Fibroblast of villous mesenchyme (primary cell): ENCODE results near the gene ACSL1. TPM values are rescaled to one million over a fixed set of nuclear protein-coding genes. Genes with fewer than 3 reads are reported as not detected.
A peak's percentile ranks its signal among the peaks of the same experiment; 100 is the strongest.
"Not testable (repeated sequence)": the region's sequence is repeated elsewhere in the genome, so short reads cannot be mapped to it uniquely, and the experiment has no call there.

Source experiments
- DNase-seq: peaks from one replicate; pipeline ENCODE4 v3.0.0-alpha.2; 2010; ENCODE audit warnings: low read depth
- H3K4me3 ChIP-seq: 2 replicates; pipeline ENCODE4 v1.5.1; 2011; ENCODE audit warnings: low read depth, mild to moderate bottlenecking, low read length
- total RNA-seq: library from RNA; depleted of rRNA; stranded (reverse); fragments of >200 nt; gene quantifications from 2 replicates; pipeline ENCODE4 v1.2.3, GENCODE V29; 2012
- TF ChIP-seq, protein P1 (sequence below): IDR thresholded peaks from 2 replicates; pipeline ENCODE4 v1.5.1; 2012; ENCODE audit warnings: low read depth, mild to moderate bottlenecking, low read length; ENCODE audit not compliant: insufficient read depth

ACSL1 gene
- total RNA-seq, 1 donor: 32.4 TPM

- no peak for DNase-seq
- H3K4me3 ChIP-seq: no peak overlapping the region
- TF ChIP-seq, protein P1, sequence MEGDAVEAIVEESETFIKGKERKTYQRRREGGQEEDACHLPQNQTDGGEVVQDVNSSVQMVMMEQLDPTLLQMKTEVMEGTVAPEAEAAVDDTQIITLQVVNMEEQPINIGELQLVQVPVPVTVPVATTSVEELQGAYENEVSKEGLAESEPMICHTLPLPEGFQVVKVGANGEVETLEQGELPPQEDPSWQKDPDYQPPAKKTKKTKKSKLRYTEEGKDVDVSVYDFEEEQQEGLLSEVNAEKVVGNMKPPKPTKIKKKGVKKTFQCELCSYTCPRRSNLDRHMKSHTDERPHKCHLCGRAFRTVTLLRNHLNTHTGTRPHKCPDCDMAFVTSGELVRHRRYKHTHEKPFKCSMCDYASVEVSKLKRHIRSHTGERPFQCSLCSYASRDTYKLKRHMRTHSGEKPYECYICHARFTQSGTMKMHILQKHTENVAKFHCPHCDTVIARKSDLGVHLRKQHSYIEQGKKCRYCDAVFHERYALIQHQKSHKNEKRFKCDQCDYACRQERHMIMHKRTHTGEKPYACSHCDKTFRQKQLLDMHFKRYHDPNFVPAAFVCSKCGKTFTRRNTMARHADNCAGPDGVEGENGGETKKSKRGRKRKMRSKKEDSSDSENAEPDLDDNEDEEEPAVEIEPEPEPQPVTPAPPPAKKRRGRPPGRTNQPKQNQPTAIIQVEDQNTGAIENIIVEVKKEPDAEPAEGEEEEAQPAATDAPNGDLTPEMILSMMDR: no peak
Measured at GRCh38 chr4:184744236-184744635, 81.5 kb downstream of the ACSL1 start.

- DNase-seq: no peak
- H3K4me3 ChIP-seq: no peak overlapping the region
- TF ChIP-seq, protein P1: no peak
Measured at GRCh38 chr4:184743650-184744049, 82.1 kb downstream of the ACSL1 start.

DNA sequence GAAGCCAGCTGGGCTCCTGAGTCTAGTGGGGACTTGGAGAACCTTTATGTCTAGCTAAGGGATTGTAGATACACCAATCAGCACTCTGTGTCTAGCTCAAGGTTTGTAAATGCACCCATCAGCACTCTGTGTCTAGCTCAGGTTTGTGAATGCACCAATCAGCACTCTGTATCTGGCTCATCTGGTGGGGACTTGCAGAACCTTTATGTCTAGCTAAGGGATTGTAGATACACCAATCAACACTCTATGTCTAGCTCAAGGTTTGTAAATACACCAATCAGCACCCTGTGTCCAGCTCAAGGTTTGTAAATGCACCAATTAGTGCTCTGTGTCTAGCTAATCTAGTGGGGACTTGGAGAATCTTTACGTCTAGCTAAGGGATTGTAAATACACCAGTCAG lies 84.1 kb downstream of the ACSL1 start:
- not testable (repeated sequence) for H3K4me3 ChIP-seq, DNase-seq

DNA sequence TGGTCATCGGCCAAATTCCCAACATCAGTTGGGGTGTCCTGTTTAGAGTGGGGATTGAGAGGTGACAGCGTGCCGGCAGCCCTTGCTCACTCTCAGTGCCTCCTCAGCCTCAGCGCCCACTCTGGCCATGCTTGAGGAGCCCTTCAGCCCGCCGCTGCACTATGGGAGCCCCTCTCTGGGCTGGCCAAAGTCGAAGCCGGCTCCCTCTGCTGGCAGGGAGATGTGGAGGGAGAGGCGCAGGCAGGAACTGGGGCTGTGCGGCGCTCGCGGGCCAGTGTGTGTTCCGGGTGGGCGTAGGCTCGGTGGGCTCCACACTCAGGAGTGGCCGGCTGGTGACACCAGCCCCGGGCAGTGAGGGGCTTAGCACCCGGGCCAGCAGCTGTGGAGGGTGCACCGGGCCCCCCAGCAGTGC lies 84.8 kb downstream of the ACSL1 start:
- no peak overlapping the region for H3K4me3 ChIP-seq
- DNase-seq: no peak
- TF ChIP-seq, protein P1: no peak

- not testable (repeated sequence) for DNase-seq, H3K4me3 ChIP-seq
Measured at GRCh38 chr4:184739575-184739974, 86.2 kb downstream of the ACSL1 start.

GRCh38 chr4:184734758-184735157 lies 91.0 kb downstream of the ACSL1 start:
- DNase-seq: no peak
- peak overlapping the region; percentile 94 for H3K4me3 ChIP-seq
- TF ChIP-seq, protein P1: no peak

DNA sequence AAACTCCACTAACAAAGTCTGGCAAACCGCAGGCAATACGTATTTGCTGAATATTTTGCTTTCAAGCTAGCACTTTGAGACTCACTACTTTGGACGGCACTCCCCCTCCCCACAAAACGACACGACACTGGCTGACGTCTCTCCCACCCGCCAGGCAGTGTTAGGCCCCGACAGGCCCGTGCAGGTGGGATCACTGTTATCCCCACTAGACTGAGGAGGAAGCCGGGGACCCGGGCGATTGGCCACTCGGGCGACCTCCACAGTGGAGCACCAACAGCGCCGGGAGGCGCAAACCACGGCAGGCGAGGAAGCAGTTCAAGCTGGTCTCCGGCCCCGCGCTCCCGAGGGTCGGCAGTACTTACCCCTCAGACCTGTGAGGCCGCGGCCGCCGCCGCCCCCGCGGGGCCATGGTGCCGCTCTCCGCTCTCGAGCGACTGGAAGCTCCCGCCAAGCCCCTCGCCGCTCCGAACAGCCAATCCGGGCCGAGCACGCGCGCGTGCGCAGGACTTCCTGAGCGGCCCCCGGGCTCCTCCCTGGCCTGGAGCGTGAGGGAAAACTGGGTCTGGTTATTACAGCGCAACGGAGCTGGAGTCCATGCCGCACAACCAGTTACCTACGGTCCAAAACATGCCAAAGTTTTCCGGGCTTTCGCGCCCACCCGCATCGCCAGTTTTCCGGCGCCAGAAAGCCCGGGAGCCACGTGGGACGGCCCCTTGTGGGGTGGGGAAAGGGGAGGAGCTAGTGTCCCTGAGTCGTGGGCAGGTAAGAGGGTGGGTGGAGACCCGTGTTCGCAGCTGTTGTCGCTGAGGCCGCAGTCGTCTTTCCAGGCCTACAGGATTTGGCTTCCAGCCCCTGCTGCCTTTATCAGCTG lies 91.9 kb downstream of the ACSL1 start, which contains the start of gene CENPU:
TSS of gene CENPU (minus strand) at position 443 of the 871 bp plus-strand sequence. CDS start at position 409, 34 bp downstream.
- H3K4me3 ChIP-seq: peak within 1 kb of the TSS; percentile 94
- TF ChIP-seq, protein P1: no peak

GRCh38 chr4:184732126-184732525 lies 93.6 kb downstream of the ACSL1 start:
- H3K4me3 ChIP-seq: peak overlapping the region; percentile 94
- no peak for DNase-seq
- TF ChIP-seq, protein P1: no peak

More for the DNA sequence above, 91.9 kb downstream of the ACSL1 start, which contains the start of gene CENPU:
- DNase-seq: peak; percentile 98
